ENCODE results near the gene LIN7A. TPM values are rescaled to one million over a fixed set of nuclear protein-coding genes. Genes with fewer than 3 reads are reported as not detected.

LIN7A gene
- total RNA-seq, 1 donor from 2014 or later = 32.7 TPM

- H3K27me3 Mint-ChIP-seq = no peaks in the 10 kb centered on the region
- no peak overlapping the region for H3K4me3 Mint-ChIP-seq
- peaks cover 7% of the 10 kb centered on the region for H3K36me3 Mint-ChIP-seq
- TF ChIP-seq CTCF (conservative IDR thresholded peaks at IDR 0.05) = no peak
- H3K9me3 Mint-ChIP-seq = no peaks in the 10 kb centered on the region
- DNase-seq (ENCODE audit: extremely low spot score, unreplicated experiment) = no peak
- no peaks in the 10 kb centered on the region for H3K4me1 Mint-ChIP-seq (ENCODE audit: unreplicated experiment)
- no peak overlapping the region for H3K27ac Mint-ChIP-seq
These were observed 28.4 kb downstream of the LIN7A start for GRCh38 chr12:80909370-80909769.

- Mint-ChIP-seq H3K9me3 (no peaks in the 10 kb centered on the region), H3K27me3 (no peaks in the 10 kb centered on the region), H3K4me1 (ENCODE audit: unreplicated experiment) (no peaks in the 10 kb centered on the region), H3K27ac (no peak overlapping the region), H3K36me3 (peaks cover 3% of the 10 kb centered on the region), H3K4me3 (no peak overlapping the region)
- TF ChIP-seq CTCF (conservative IDR thresholded peaks at IDR 0.05) = no peak
- no peak for DNase-seq (ENCODE audit: extremely low spot score, unreplicated experiment)
These were observed 35.0 kb downstream of the LIN7A start for GRCh38 chr12:80902711-80903110.

GRCh38 chr12:80901661-80902060 is 36.1 kb downstream of the LIN7A start:
- H3K9me3 Mint-ChIP-seq = no peaks in the 10 kb centered on the region
- DNase-seq (ENCODE audit: extremely low spot score, unreplicated experiment) = no peak
- H3K27ac Mint-ChIP-seq = no peak overlapping the region
- H3K4me1 Mint-ChIP-seq (ENCODE audit: unreplicated experiment) = no peaks in the 10 kb centered on the region
- H3K27me3 Mint-ChIP-seq = no peaks in the 10 kb centered on the region
- TF ChIP-seq CTCF (conservative IDR thresholded peaks at IDR 0.05) = no peak
- H3K36me3 Mint-ChIP-seq = peaks cover 3% of the 10 kb centered on the region
- H3K4me3 Mint-ChIP-seq = no peak overlapping the region

GRCh38 chr12:80895240-80895639 is 42.5 kb downstream of the LIN7A start:
- no peak overlapping the region for H3K4me3 Mint-ChIP-seq
- peaks cover 4% of the 10 kb centered on the region for H3K4me1 Mint-ChIP-seq (ENCODE audit: unreplicated experiment)
- no peak for DNase-seq (ENCODE audit: extremely low spot score, unreplicated experiment)
- H3K9me3 Mint-ChIP-seq = no peaks in the 10 kb centered on the region
- H3K27me3 Mint-ChIP-seq = no peaks in the 10 kb centered on the region
- H3K27ac Mint-ChIP-seq = no peak overlapping the region
- no peak for TF ChIP-seq CTCF (conservative IDR thresholded peaks at IDR 0.05)
- peaks cover 3% of the 10 kb centered on the region for H3K36me3 Mint-ChIP-seq

GRCh38 chr12:80894179-80894578 is 43.6 kb downstream of the LIN7A start:
- peaks cover 4% of the 10 kb centered on the region for H3K4me1 Mint-ChIP-seq (ENCODE audit: unreplicated experiment)
- no peak for TF ChIP-seq CTCF (conservative IDR thresholded peaks at IDR 0.05)
- no peak overlapping the region for H3K4me3 Mint-ChIP-seq
- H3K9me3 Mint-ChIP-seq = no peaks in the 10 kb centered on the region
- H3K27me3 Mint-ChIP-seq = no peaks in the 10 kb centered on the region
- peaks cover 3% of the 10 kb centered on the region for H3K36me3 Mint-ChIP-seq
- H3K27ac Mint-ChIP-seq = no peak overlapping the region
- no peak for DNase-seq (ENCODE audit: extremely low spot score, unreplicated experiment)

Data from type B pancreatic cell (in vitro differentiated cells).